Suprapubic skin (tissue), 4 donors: Measurements from ENCODE around the gene VEGFA. TPM values are rescaled to one million over a fixed set of nuclear protein-coding genes. Genes with fewer than 3 reads are reported as not detected.

ENCODE experiments used
- DNase-seq, 2 donors: peaks; one replicate each; pipeline ENCODE4 v3.0.0-alpha.2; 2019; ENCODE audit warnings: low spot score in 2 of 2
- H3K27ac ChIP-seq: fragments of 200-600 bp; sonication (generic); one replicate; pipeline ENCODE4 v1.5.1; 2019
- H3K27me3 ChIP-seq: fragments of 200-600 bp; sonication (generic); one replicate; pipeline ENCODE4 v1.5.1; 2019
- H3K36me3 ChIP-seq: fragments of 200-600 bp; sonication (generic); one replicate; pipeline ENCODE4 v1.5.1; 2019
- H3K4me1 ChIP-seq: fragments of 200-600 bp; sonication (generic); one replicate; pipeline ENCODE4 v1.5.1; 2019
- H3K4me3 ChIP-seq: fragments of 200-600 bp; sonication (generic); one replicate; pipeline ENCODE4 v1.5.1; 2019; ENCODE audit warnings: mild to moderate bottlenecking
- H3K9me3 ChIP-seq: fragments of 200-600 bp; sonication (generic); one replicate; pipeline ENCODE4 v1.5.1; 2019
- EP300 ChIP-seq: sonication (generic); formaldehyde crosslinking; IDR thresholded peaks from one replicate; pipeline ENCODE4 v1.6.1; 2017; ENCODE audit warnings: antibody characterized with exemption
- POLR2A ChIP-seq, 2 donors: fragments of 450-650 bp; IDR thresholded peaks; one replicate each; pipeline ENCODE4 v1.6.1; 2017; ENCODE audit warnings: antibody characterized with exemption in 2 of 2, mild to moderate bottlenecking in 2 of 2, moderate library complexity in 2 of 2
- POLR2AphosphoS5 ChIP-seq, 3 donors: sonication (generic); formaldehyde crosslinking; IDR thresholded peaks; one replicate each; pipeline ENCODE4 v1.6.1; 2017; ENCODE audit warnings: antibody characterized with exemption in 3 of 3
- WGBS: methylation state at CpG from one replicate; pipeline ENCODE4 v1.1.5; 2018; 5-methylcytosine and 5-hydroxymethylcytosine counted together
- total RNA-seq, 4 donors: library from RNA; depleted of rRNA; stranded (reverse); fragments of >200 nt; gene quantifications; one replicate each; pipeline ENCODE4 v1.1.0, GENCODE V29; 2016
- TF ChIP-seq, protein P1 (sequence below), 2 donors: fragments of 200-600 bp in 1 of 2; fragments of 450-650 bp in 1 of 2; sonication (generic) in 1 of 2; IDR thresholded peaks; one replicate each; pipeline ENCODE4 v1.5.1; 2016 to 2019; ENCODE audit warnings: antibody characterized with exemption in 2 of 2, mild to moderate bottlenecking in 1 of 2, moderate library complexity in 1 of 2

The VEGFA gene
- total RNA-seq, 4 donors from 2014 or later: 25.4 to 147 (median 43.6) TPM

DNA sequence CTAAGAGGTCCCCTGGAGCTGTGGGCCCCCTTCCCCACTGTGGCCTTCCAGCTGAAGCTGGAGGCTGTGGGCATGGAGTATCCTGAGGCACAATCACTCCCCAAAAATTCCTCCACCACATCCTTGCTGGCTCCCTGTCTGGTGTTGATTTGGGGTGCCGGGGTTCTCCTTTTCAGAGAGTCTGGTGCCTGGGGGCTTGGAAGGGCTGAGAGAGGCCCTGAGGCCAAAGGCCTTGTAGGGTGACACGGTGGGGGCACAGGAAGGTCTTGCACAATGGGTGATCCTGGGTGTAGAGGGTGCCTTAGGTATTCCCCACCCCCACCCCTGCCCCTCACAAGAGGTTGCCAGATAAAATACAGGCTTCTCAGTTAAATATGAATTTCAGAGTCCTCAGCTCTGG, 33.2 kb upstream of the VEGFA start:
- Histone ChIP-seq H3K36me3 (no peaks in the 10 kb centered on the region), H3K27me3 (no peaks in the 10 kb centered on the region), H3K4me3 (no peak overlapping the region), H3K4me1 (peaks cover 4% of the 10 kb centered on the region), H3K27ac (no peak overlapping the region), H3K9me3 (peaks cover 4% of the 10 kb centered on the region)
- whole genome bisulfite sequencing: 67% methylated on average over 1 of the region's 2 CpGs
- TF ChIP-seq EP300: no peak
- no peak for TF ChIP-seq POLR2A (IDR thresholded peaks at IDR 0.05)
- no peak for TF ChIP-seq POLR2AphosphoS5 (IDR thresholded peaks at IDR 0.05)
- TF ChIP-seq, protein P1, sequence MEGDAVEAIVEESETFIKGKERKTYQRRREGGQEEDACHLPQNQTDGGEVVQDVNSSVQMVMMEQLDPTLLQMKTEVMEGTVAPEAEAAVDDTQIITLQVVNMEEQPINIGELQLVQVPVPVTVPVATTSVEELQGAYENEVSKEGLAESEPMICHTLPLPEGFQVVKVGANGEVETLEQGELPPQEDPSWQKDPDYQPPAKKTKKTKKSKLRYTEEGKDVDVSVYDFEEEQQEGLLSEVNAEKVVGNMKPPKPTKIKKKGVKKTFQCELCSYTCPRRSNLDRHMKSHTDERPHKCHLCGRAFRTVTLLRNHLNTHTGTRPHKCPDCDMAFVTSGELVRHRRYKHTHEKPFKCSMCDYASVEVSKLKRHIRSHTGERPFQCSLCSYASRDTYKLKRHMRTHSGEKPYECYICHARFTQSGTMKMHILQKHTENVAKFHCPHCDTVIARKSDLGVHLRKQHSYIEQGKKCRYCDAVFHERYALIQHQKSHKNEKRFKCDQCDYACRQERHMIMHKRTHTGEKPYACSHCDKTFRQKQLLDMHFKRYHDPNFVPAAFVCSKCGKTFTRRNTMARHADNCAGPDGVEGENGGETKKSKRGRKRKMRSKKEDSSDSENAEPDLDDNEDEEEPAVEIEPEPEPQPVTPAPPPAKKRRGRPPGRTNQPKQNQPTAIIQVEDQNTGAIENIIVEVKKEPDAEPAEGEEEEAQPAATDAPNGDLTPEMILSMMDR (IDR thresholded peaks at IDR 0.05): no peak
- DNase-seq: peak; percentile 36 to 59

- DNase-seq: peak; percentile 47 to 52
- Histone ChIP-seq H3K27me3 (no peaks in the 10 kb centered on the region), H3K4me3 (no peak overlapping the region), H3K9me3 (no peaks in the 10 kb centered on the region), H3K4me1 (peaks cover 4% of the 10 kb centered on the region), H3K36me3 (no peaks in the 10 kb centered on the region), H3K27ac (no peak overlapping the region)
- 58% methylated on average over 15 of the region's 15 CpGs for WGBS
- TF ChIP-seq POLR2AphosphoS5 (IDR thresholded peaks at IDR 0.05) (no peak), POLR2A (IDR thresholded peaks at IDR 0.05) (no peak), EP300 (no peak)
- TF ChIP-seq, protein P1 (IDR thresholded peaks at IDR 0.05): no peak
Observed at GRCh38 chr6:43737272-43738081, 32.5 kb upstream of the VEGFA start.

- DNase-seq: peak; percentile 26 to 31
- TF ChIP-seq POLR2AphosphoS5 (IDR thresholded peaks at IDR 0.05) (no peak), POLR2A (IDR thresholded peaks at IDR 0.05) (no peak), EP300 (no peak)
- TF ChIP-seq, protein P1 (IDR thresholded peaks at IDR 0.05): no peak
- H3K9me3 ChIP-seq: no peaks in the 10 kb centered on the region
- no peaks in the 10 kb centered on the region for H3K27me3 ChIP-seq
- H3K27ac ChIP-seq: no peak overlapping the region
- H3K36me3 ChIP-seq: no peaks in the 10 kb centered on the region
- WGBS: 74% methylated on average over 3 of the region's 3 CpGs
- H3K4me1 ChIP-seq: peaks cover 4% of the 10 kb centered on the region
- H3K4me3 ChIP-seq: no peak overlapping the region
Observed at GRCh38 chr6:43738267-43738676, 31.7 kb upstream of the VEGFA start.

DNA sequence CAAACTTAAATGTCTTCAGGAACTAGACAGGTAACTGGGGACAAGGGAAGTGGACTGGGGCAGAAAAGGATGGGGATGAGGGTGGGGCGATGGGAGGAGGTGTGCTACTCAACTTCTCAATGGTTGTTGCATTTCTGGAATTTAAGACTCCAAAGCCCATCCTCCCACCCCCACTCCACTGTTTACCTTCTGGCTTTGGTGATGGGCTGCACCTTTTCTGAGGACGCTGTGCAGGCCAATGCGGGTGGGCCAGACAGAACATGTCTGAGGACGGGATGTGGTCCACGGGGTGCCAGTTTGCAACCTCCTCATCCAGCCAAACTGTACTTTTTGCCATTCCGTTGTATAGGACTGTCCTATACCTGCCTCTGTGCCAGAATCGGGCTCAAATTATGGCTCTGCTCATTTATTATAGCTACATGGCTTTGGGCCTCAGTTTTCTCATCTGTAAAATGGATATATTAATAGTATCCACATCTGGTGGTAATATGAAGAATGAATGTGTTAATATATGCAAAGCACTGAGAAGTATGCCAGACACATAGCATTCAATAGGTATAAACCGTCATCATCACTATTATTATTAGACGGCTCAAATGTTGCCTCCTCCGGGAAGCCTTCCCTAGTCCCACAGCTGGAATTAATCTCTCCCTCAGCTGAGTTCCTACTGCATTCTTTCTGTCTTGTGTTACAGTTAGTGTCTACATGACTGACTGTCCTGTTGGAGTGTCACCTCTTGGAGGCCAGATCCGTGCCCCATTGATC, 31.0 kb upstream of the VEGFA start:
- Histone ChIP-seq H3K9me3 (no peaks in the 10 kb centered on the region), H3K4me3 (no peak overlapping the region), H3K4me1 (peaks cover 4% of the 10 kb centered on the region), H3K27ac (no peak overlapping the region), H3K27me3 (no peaks in the 10 kb centered on the region), H3K36me3 (no peaks in the 10 kb centered on the region)
- WGBS: 80% methylated on average over 11 of the region's 11 CpGs
- no peak for TF ChIP-seq EP300
- TF ChIP-seq, protein P1 (IDR thresholded peaks at IDR 0.05): no peak
- TF ChIP-seq POLR2A (IDR thresholded peaks at IDR 0.05): no peak
- TF ChIP-seq POLR2AphosphoS5 (IDR thresholded peaks at IDR 0.05): no peak
- DNase-seq: peak; percentile 37 to 44

DNA sequence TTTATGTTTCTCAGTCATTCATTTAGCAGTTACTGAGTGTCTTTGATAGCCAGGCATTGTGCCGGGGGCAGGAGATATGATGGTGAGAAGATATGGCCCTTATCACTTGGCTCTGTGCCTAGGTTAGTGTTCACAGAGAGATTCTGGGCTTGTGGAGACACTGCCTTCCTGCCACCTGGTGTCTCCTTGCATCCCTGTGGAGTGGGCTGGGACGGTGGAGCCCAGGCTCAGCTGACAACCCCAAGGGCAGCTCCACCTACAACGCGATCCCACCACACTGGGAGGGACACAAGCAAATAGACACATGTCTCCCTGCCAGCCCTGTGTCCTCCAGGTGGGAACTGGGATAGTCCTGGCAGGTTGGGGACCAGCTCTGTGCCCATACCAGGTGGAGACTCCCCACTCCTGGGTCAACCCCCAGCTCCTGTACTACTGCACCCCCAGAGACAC, 30.3 kb upstream of the VEGFA start:
- H3K36me3 ChIP-seq: no peaks in the 10 kb centered on the region
- DNase-seq: peak; percentile 43 to 49
- 69% methylated on average over 3 of the region's 4 CpGs for WGBS
- no peaks in the 10 kb centered on the region for H3K9me3 ChIP-seq
- TF ChIP-seq EP300 (no peak), POLR2AphosphoS5 (IDR thresholded peaks at IDR 0.05) (no peak), POLR2A (IDR thresholded peaks at IDR 0.05) (no peak)
- TF ChIP-seq, protein P1 (IDR thresholded peaks at IDR 0.05): no peak
- H3K27ac ChIP-seq: no peak overlapping the region
- H3K4me1 ChIP-seq: peaks cover 4% of the 10 kb centered on the region
- H3K27me3 ChIP-seq: no peaks in the 10 kb centered on the region
- H3K4me3 ChIP-seq: no peak overlapping the region
